Uterus (tissue), 4 donors: ENCODE data around the gene GRIK4. TPM values are rescaled to one million over a fixed set of nuclear protein-coding genes. Genes with fewer than 3 reads are reported as not detected.

Source experiments
- DNase-seq, 2 donors: peaks; one replicate each; pipeline ENCODE4 v3.0.0-alpha.2; 2019 to 2020
- H3K27ac ChIP-seq, 2 donors: fragments of 200-600 bp; sonication (generic); 1 replicate in 1 of 2; 2 replicates in 1 of 2; pipeline ENCODE4 v1.5.1; 2016 to 2018
- H3K27me3 ChIP-seq, 2 donors: fragments of 200-600 bp; sonication (generic); one replicate each; pipeline ENCODE4 v1.5.1; 2018 to 2019; ENCODE audit warnings: control low read depth in 1 of 2
- H3K36me3 ChIP-seq, 2 donors: fragments of 200-600 bp; sonication (generic); one replicate each; pipeline ENCODE4 v1.5.1; 2019; ENCODE audit warnings: control low read depth in 1 of 2
- H3K4me1 ChIP-seq, 2 donors: fragments of 200-600 bp; sonication (generic); one replicate each; pipeline ENCODE4 v1.5.1; 2018 to 2019; ENCODE audit warnings: control low read depth in 1 of 2
- H3K4me3 ChIP-seq, 2 donors: fragments of 200-600 bp; sonication (generic); 1 replicate in 1 of 2; 2 replicates in 1 of 2; pipeline ENCODE4 v1.5.1; 2018 to 2019; ENCODE audit warnings: mild to moderate bottlenecking in 1 of 2
- H3K9me3 ChIP-seq, 2 donors: fragments of 200-600 bp; sonication (generic); one replicate each; pipeline ENCODE4 v1.5.1; 2019; ENCODE audit warnings: control low read depth in 1 of 2
- POLR2A ChIP-seq, 2 donors: fragments of 450-650 bp; IDR thresholded peaks; one replicate each; pipeline ENCODE4 v1.6.1; 2016; ENCODE audit warnings: antibody characterized with exemption in 2 of 2, mild to moderate bottlenecking in 1 of 2, moderate library complexity in 1 of 2
- intact Hi-C: fragments of 100-400 bp; cut with DNase I; formaldehyde crosslinking; loops from one replicate; pipeline ENCODE4 v1.15.1; 2023; ENCODE audit warnings: low total_unique reads
- total RNA-seq, 4 donors: library from RNA; depleted of rRNA in 3 of 4; stranded (reverse); fragments of >200 nt in 3 of 4; gene quantifications; one replicate each; pipeline versions ENCODE4 v1.1.0 to v1.2.4, GENCODE V29; 2014 to 2023
- TF ChIP-seq, protein P1 (sequence below), 4 experiments: fragments of 200-600 bp in 2 of 4; fragments of 450-650 bp in 2 of 4; sonication (generic) in 2 of 4; IDR thresholded peaks; one replicate each; pipeline ENCODE4 v1.5.1; 2016 to 2019; ENCODE audit warnings: antibody characterized with exemption in 4 of 4, mild to moderate bottlenecking in 2 of 4, moderate library complexity in 1 of 4
- donor health status: DM: yes; HTN: yes; CAD: no.

Gene GRIK4
- total RNA-seq, 4 donors from 2014 or later: 0.28 to 1.1 TPM; not detected in 2

DNA sequence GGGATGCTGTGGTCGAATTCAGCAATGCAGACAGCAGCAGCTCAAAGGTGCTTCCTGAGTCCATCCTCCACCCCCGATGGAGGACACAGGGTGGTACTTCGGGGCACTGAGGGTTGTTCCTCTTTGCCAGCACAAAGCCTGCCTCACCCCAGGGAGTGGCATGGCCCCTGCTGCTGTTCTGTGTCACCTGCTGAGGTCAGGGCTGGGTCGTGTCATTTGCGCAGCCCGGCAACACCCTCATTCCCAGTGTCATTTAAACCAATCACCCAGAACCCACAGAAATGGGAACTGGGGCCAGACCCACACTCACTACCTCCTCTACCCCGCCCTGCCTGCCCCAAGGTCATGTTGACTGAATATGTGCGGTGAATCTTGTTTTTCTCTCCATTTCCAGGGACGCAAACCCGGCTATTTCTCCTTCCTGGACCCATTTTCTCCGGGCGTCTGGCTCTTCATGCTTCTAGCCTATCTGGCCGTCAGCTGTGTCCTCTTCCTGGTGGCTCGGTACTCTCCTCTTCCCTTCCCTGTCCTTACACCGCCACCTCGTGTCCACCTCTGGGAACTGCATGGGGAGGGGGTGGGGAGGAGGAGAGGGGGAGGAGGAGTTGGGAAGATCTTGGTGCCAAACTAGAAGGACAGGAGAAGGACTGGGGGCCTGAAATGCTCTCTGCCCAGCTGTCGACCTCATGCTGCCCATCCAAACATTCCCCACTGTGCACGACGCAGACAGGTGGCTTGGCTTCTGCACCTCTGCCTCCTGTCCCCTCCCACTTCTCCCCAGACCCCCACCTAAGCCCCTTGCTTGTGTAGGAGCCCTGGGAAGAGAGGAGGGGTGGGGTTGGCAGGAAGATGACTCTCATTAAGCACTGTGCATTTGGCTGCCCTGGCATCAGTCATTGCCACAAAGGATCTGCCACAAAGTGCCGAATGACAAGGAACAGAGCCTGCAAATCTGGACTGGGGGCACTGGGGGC, 441.2 kb downstream of the GRIK4 start:
- Histone ChIP-seq H3K36me3 (no peaks in the 10 kb centered on the region), H3K4me1 (no peaks in the 10 kb centered on the region), H3K4me3 (no peak overlapping the region), H3K9me3 (no peaks in the 10 kb centered on the region), H3K27ac (no peak overlapping the region), H3K27me3 (no peaks in the 10 kb centered on the region)
- DNase-seq: peak; percentile 50 to 67
- intact Hi-C loops: no loop called here
- TF ChIP-seq, protein P1, sequence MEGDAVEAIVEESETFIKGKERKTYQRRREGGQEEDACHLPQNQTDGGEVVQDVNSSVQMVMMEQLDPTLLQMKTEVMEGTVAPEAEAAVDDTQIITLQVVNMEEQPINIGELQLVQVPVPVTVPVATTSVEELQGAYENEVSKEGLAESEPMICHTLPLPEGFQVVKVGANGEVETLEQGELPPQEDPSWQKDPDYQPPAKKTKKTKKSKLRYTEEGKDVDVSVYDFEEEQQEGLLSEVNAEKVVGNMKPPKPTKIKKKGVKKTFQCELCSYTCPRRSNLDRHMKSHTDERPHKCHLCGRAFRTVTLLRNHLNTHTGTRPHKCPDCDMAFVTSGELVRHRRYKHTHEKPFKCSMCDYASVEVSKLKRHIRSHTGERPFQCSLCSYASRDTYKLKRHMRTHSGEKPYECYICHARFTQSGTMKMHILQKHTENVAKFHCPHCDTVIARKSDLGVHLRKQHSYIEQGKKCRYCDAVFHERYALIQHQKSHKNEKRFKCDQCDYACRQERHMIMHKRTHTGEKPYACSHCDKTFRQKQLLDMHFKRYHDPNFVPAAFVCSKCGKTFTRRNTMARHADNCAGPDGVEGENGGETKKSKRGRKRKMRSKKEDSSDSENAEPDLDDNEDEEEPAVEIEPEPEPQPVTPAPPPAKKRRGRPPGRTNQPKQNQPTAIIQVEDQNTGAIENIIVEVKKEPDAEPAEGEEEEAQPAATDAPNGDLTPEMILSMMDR (IDR thresholded peaks at IDR 0.05): peak; percentile 58 to 64 (median 62)
- no peak for TF ChIP-seq POLR2A (IDR thresholded peaks at IDR 0.05)

DNA sequence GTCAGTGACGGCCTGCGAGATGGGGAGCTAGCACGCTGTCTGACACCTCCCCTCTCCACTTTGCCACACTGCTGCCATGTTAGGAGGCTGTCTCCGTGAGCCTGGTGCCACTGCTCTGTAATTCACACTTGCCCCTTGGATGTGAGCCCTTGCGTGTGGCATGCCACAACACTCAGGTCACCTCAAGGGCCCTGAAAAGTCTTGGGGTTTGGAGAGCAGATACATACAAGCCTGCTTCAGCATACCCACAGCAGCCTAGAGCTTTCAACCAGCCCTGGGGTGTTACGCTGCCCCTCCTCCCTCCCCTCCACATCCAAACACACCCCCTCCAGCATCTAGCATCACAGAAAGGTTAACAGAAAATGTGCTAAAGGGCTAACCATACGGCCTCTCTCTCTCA, 442.8 kb downstream of the GRIK4 start:
- TF ChIP-seq POLR2A (IDR thresholded peaks at IDR 0.05): no peak
- TF ChIP-seq, protein P1 (IDR thresholded peaks at IDR 0.05): no peak
- H3K9me3 ChIP-seq: no peaks in the 10 kb centered on the region

DNA sequence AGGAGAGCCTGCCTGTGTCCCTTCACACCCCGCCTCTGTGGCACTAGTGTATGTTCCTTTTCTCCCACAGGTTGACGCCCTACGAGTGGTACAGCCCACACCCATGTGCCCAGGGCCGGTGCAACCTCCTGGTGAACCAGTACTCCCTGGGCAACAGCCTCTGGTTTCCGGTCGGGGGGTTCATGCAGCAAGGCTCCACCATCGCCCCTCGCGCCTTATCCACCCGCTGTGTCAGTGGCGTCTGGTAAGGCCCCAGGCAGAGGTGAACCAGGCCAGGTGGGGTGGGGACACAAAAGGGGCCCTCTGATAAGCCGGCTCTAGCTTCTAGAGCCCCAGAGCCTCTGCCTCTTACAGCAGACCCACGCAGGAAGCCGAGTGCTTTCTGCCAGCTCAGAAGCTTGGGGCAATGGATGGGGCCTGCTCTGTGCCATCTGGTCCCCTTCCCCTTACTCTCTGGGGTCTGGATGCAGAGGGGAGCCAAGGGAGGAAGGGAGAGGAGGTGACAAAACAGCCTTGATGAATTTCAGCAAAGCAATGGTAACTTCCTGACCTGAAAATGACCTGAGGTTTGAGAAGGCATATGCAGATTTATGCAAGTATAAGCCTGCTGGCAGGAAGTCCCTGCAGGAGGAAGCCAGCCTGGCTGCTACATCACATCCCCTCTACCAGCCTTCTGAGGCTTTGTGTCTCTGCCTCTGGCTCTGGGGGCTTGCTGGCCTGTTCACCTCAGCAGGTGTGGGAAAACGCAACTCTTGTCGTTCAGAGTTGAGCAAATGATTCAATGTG, 445.4 kb downstream of the GRIK4 start:
- intact Hi-C loops: no loop called here
- H3K9me3 ChIP-seq: no peaks in the 10 kb centered on the region
- H3K4me3 ChIP-seq: no peak overlapping the region
- DNase-seq: no peak
- H3K36me3 ChIP-seq: no peaks in the 10 kb centered on the region
- no peaks in the 10 kb centered on the region for H3K27me3 ChIP-seq
- H3K27ac ChIP-seq: no peak overlapping the region
- TF ChIP-seq POLR2A (IDR thresholded peaks at IDR 0.05): no peak
- TF ChIP-seq, protein P1 (IDR thresholded peaks at IDR 0.05): no peak
- no peaks in the 10 kb centered on the region for H3K4me1 ChIP-seq

More for the DNA sequence above, 442.8 kb downstream of the GRIK4 start:
- H3K36me3 ChIP-seq: no peaks in the 10 kb centered on the region
- no peak overlapping the region for H3K4me3 ChIP-seq
- H3K4me1 ChIP-seq: no peaks in the 10 kb centered on the region
- intact Hi-C loops: no loop called here
- DNase-seq: no peak
- H3K27ac ChIP-seq: no peak overlapping the region
- no peaks in the 10 kb centered on the region for H3K27me3 ChIP-seq

DNA sequence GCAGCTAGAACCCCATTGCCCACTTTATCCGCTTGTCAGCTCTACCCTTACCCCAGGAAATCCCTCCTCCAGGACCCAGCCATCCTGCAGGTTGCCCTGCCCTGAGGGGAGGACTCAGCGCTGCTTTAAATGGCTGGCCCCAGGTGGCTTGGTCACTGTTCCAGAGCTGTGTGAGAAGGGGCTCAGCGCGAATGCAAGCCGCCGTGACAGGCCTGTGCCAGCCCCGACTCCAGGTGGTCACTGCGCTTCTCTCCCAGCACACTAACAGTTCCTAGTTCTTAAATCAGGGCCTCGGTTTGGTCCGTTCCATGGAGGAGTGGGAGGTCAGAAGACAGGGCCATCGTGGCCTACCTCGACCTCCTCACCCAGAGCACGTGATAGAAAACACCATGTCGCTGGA, 446.6 kb downstream of the GRIK4 start:
- H3K9me3 ChIP-seq: no peaks in the 10 kb centered on the region
- H3K4me1 ChIP-seq: no peaks in the 10 kb centered on the region
- H3K27ac ChIP-seq: no peak overlapping the region
- DNase-seq: no peak
- intact Hi-C loops: no loop called here
- no peak overlapping the region for H3K4me3 ChIP-seq
- no peaks in the 10 kb centered on the region for H3K27me3 ChIP-seq
- H3K36me3 ChIP-seq: no peaks in the 10 kb centered on the region
- TF ChIP-seq, protein P1 (IDR thresholded peaks at IDR 0.05): no peak
- no peak for TF ChIP-seq POLR2A (IDR thresholded peaks at IDR 0.05)

DNA sequence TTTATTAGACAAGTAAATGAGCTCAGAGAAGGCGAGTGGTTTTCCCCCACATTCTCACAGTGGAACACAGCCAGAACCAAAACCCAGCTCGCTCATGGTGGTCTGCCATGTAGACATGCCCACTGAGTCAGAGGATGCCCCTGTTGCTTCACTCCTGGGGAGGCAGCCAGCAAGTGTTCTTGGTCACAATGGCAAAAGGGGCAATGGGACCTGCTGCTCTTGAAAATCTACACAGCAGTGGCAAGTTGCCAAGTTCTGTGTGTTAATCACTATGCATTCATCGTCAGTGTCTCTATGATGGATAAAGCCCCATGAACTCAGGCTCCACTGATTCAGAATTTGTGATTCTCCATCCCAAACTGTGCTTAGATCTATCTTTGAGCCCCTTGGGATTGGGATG, 447.6 kb downstream of the GRIK4 start:
- Histone ChIP-seq H3K27ac (no peak overlapping the region), H3K4me3 (no peak overlapping the region), H3K4me1 (no peaks in the 10 kb centered on the region), H3K9me3 (no peaks in the 10 kb centered on the region), H3K27me3 (no peaks in the 10 kb centered on the region), H3K36me3 (no peaks in the 10 kb centered on the region)
- no peak for DNase-seq
- TF ChIP-seq, protein P1 (IDR thresholded peaks at IDR 0.05): no peak
- no peak for TF ChIP-seq POLR2A (IDR thresholded peaks at IDR 0.05)
- intact Hi-C loops: no loop called here
